Stimulated activated CD8-positive, alpha-beta memory T cell treated with anti-CD3 and anti-CD28 coated beads, Interleukin-4, amount 100 ng/mL, for 24 hours (primary cell): ENCODE data around the gene PRKCH.

Experiments
- DNase-seq: peaks from one replicate; pipeline ENCODE4 v3.0.0-alpha.2; 2020; ENCODE audit warnings: low read depth

The PRKCH gene

GRCh38 chr14:61589691-61590581 is 268.6 kb downstream of the PRKCH start:
- DNase-seq = no peak

DNA sequence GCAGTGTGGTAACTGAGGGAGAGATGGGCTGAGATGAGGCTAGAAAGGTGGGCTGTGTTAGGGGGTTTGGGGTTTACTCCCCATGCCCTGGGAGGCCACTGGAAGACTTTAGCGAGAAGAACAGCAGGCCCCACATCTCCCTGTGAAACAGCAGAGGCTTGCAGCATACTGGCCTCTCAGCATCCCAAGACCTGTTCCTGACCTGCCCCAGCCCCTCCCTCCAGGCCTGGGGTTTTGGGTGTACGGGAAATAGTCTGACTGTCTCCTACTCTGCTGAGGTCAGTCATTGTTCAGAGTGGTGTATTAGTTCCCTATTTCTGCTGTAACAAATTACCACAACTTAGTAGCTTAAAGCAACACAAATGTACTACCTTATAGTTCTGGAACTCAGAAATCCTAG is 270.5 kb downstream of the PRKCH start:
- no peak for DNase-seq

- DNase-seq = no peak
These were observed 272.0 kb downstream of the PRKCH start for GRCh38 chr14:61593330-61593729.

DNA sequence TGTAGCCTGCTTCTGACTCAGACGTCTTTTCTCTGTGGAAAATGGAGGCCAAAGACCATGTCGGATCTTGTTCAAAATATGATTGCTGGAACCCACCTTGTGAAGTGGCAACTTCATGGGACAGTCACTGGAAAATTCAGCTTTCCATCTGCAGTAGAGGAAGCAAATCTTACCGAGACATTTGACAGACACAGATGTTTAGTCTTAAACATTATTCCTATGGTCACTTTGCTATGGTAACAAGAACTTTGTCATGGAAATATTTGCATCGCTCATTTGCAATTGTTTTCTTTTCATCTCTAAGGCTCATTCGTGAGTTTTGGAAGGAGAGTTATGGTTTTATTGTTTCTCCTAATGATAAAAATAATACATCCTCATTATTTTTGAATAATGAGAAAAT is 275.6 kb downstream of the PRKCH start:
- DNase-seq = no peak

DNA sequence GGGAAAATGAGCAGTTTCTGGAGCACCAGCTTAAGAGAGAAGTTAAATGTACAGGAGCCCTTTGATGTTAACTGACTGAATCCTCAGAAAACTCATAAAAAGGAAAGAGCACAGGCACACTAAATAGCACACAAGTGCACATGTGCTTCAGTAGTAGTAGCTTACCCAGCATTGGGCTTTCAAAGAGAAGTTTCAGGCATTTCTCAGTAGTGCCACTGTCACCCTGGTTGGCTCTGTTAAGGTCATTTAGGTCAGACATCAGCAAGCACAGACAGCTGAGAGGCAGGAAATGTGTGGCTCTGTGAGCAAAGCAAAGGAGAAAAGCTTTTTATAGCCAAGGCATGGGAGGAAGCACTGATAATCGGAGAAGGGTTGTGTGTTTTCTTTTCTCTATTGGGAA is 277.6 kb downstream of the PRKCH start:
- DNase-seq = no peak

- no peak for DNase-seq
These were observed 278.6 kb downstream of the PRKCH start for GRCh38 chr14:61599942-61600341.
